ENCODE measurements around the gene IGSF3.
"Not testable (repeated sequence)": the region's sequence is repeated elsewhere in the genome, so short reads cannot be mapped to it uniquely, and the experiment has no call there.

DNA sequence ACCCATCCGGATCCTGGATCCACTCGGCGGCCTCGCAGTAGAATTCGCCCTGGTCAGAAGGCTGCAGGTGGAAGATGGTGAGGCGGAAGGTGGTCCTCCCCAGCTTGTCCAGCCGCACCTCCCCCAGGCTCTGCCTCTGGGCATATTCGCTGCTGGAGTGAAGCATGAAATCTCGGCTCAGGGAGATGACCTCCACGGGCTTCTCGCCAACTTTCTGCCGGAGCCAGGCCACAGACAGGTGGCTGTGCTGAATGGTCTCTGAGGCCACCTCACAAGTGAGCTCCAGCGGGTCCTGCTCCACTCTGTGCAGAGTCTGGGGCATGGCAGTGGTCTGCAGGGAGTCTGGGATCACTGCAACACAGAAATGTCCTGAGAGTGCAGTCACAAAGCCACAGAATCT is 53.7 kb downstream of the IGSF3 start:
- TF ChIP-seq POLR2AphosphoS5 (IDR thresholded peaks at IDR 0.05; ENCODE audit: borderline replicate concordance, low read depth, low read length); EZH2 (IDR thresholded peaks at IDR 0.05): not testable (repeated sequence)
